ENCODE results near the gene ZIM2. TPM values are rescaled to one million over a fixed set of nuclear protein-coding genes. Genes with fewer than 3 reads are reported as not detected.

The ZIM2 gene
- not detected for polyA plus RNA-seq (2013, experiment 1 of 2)
- not detected for polyA plus RNA-seq (2013, experiment 2 of 2)

- WGBS, 2 experiments (ENCODE audit: insufficient coverage in 2 of 2): 89 to 90% methylated on average over 37 to 45 of the region's 49 CpGs
- Histone ChIP-seq H3K36me3 (ENCODE audit: control insufficient read depth, insufficient read depth, low read length) (no peaks in the 10 kb centered on the region), H3K9me3 (ENCODE audit: control insufficient read depth, low read length) (peaks cover 70% of the 10 kb centered on the region), H3K27ac (ENCODE audit: low read depth, low read length, severe bottlenecking) (no peak within 1 kb of the TSS), H3K4me1 (ENCODE audit: control insufficient read depth, insufficient read depth, low read length, poor library complexity, severe bottlenecking) (no peaks in the 10 kb centered on the region), H3K4me3 (ENCODE audit: extremely low read depth, insufficient read depth, low read length, poor library complexity, severe bottlenecking) (no peak within 1 kb of the TSS)
These were observed at the start of gene ZIM2, which contains the start of gene PEG3 for GRCh38 chr19:56840451-56841192. TSS of gene ZIM2 (minus strand) at chr19:56840726. CDS start at chr19:56824277, 16,449 bp downstream. TSS of gene PEG3 (minus strand) at chr19:56840726. CDS start at chr19:56824655, 16,071 bp downstream.

DNA sequence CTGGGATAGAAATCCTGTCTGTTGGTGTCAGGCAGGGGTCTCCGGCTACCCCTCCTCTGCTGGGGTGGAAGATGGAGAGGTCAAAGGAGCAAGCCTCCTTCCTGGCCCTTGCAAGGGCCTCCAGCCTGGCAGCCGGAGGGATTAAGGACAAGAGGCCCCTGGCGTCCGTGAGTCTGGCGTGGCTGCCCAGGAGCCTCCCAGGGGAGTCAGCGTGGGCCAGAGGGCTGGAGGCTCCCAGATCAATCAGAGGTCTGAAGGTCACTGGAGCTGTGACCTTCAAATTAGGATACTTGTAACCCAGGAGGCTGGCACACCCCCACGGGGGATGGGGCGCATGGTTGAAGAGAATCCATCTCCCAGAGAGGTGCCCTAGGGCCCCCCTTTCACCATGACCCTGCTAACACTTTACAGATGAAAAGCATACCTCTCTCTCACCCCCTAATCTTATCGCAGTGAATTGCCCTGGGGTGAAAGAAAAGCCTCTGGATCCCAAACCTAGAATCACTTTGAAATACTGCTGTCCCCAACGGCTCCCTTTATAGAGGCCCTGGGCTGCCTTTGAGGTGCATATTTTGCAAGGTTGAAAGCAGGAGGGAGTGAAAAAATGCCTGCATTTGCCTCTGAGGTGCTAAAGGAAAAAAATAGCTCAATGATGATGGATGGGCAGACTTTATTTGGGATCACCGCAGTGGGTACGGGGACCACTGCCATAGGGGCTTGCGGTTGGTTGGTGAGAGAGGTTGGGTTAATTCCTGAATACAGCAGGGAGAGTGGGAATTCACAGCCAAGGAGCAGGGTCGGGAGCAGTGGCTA, 44.9 kb upstream of the ZIM2 start:
- H3K36me3 ChIP-seq (ENCODE audit: control insufficient read depth, insufficient read depth, low read length): no peaks in the 10 kb centered on the region
- no peak overlapping the region for H3K27ac ChIP-seq (ENCODE audit: low read depth, low read length, severe bottlenecking)
- no peaks in the 10 kb centered on the region for H3K4me1 ChIP-seq (ENCODE audit: control insufficient read depth, insufficient read depth, low read length, poor library complexity, severe bottlenecking)
- H3K4me3 ChIP-seq (ENCODE audit: extremely low read depth, insufficient read depth, low read length, poor library complexity, severe bottlenecking): no peak overlapping the region
- 71 to 77% methylated on average over 12 to 13 of the region's 14 CpGs for WGBS, 2 experiments (ENCODE audit: insufficient coverage in 2 of 2)
- peaks cover 61% of the 10 kb centered on the region for H3K9me3 ChIP-seq (ENCODE audit: control insufficient read depth, low read length)

DNA sequence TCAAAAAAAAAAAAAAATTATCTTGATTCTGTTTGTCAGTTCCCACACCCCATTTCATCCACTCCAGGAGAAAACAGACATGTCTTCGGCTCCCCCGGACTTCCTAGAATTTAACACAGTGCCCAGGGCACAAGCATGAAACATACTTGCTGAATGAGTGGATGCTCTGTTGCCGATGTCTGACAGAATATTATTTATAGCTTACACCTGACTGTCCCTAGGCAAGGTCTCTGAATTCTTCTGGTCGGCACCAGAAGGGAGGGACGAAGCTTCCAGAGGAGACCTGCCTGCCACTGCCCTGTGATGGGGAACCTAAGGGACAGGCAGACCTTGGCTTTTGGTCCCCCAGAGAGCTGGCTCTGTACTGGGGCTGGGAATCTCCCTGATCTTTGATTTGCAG, 43.9 kb upstream of the ZIM2 start:
- Histone ChIP-seq H3K4me3 (ENCODE audit: extremely low read depth, insufficient read depth, low read length, poor library complexity, severe bottlenecking) (no peak overlapping the region), H3K9me3 (ENCODE audit: control insufficient read depth, low read length) (peaks cover 66% of the 10 kb centered on the region), H3K4me1 (ENCODE audit: control insufficient read depth, insufficient read depth, low read length, poor library complexity, severe bottlenecking) (no peaks in the 10 kb centered on the region), H3K36me3 (ENCODE audit: control insufficient read depth, insufficient read depth, low read length) (no peaks in the 10 kb centered on the region), H3K27ac (ENCODE audit: low read depth, low read length, severe bottlenecking) (no peak overlapping the region)
- WGBS, 2 experiments (ENCODE audit: insufficient coverage in 2 of 2): 90 to 91% methylated on average over 2 to 5 of the region's 5 CpGs

GRCh38 chr19:56880592-56881190, 40.2 kb upstream of the ZIM2 start:
- WGBS, 2 experiments (ENCODE audit: insufficient coverage in 2 of 2): 57 to 63% methylated on average over 3 to 4 of the region's 5 CpGs
- H3K27ac ChIP-seq (ENCODE audit: low read depth, low read length, severe bottlenecking): no peak overlapping the region
- H3K4me1 ChIP-seq (ENCODE audit: control insufficient read depth, insufficient read depth, low read length, poor library complexity, severe bottlenecking): no peaks in the 10 kb centered on the region
- no peaks in the 10 kb centered on the region for H3K36me3 ChIP-seq (ENCODE audit: control insufficient read depth, insufficient read depth, low read length)
- peaks cover 66% of the 10 kb centered on the region for H3K9me3 ChIP-seq (ENCODE audit: control insufficient read depth, low read length)
- no peak overlapping the region for H3K4me3 ChIP-seq (ENCODE audit: extremely low read depth, insufficient read depth, low read length, poor library complexity, severe bottlenecking)

DNA sequence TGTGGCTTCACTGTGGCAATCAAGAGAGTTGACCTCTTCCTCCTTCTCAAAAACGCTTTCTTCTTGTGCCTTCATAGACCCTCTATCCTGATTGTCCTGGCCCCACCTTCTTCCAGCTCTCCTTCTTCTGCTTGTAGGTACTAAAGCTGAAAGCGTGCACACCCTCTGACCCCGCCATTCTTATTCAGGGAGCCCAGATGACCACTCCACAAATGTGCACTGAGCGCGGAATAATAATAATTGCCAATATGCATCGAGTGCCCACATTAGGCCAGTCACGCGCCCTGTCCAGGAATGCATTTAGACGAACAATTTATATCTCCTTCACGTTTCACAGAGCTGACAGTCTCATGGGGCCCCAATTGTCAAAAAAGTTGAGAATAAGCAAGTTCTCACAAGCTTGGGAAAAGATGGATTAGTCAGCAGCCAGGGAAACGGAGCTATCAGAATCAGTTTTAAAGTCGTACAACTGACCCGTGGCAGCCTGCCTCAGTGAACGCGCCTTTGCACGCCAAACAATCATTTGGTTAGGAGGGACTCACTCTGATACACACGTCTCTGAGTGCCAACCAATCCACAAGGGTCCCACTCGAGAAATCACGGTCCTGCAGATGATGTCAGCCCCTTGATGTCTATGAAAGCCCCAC, 36.7 kb upstream of the ZIM2 start:
- H3K4me3 ChIP-seq (ENCODE audit: extremely low read depth, insufficient read depth, low read length, poor library complexity, severe bottlenecking): no peak overlapping the region
- peaks cover 65% of the 10 kb centered on the region for H3K9me3 ChIP-seq (ENCODE audit: control insufficient read depth, low read length)
- 78 to 81% methylated on average over 19 of the region's 19 CpGs for WGBS, 2 experiments (ENCODE audit: insufficient coverage in 2 of 2)
- no peaks in the 10 kb centered on the region for H3K36me3 ChIP-seq (ENCODE audit: control insufficient read depth, insufficient read depth, low read length)
- H3K27ac ChIP-seq (ENCODE audit: low read depth, low read length, severe bottlenecking): no peak overlapping the region
- H3K4me1 ChIP-seq (ENCODE audit: control insufficient read depth, insufficient read depth, low read length, poor library complexity, severe bottlenecking): no peaks in the 10 kb centered on the region

DNA sequence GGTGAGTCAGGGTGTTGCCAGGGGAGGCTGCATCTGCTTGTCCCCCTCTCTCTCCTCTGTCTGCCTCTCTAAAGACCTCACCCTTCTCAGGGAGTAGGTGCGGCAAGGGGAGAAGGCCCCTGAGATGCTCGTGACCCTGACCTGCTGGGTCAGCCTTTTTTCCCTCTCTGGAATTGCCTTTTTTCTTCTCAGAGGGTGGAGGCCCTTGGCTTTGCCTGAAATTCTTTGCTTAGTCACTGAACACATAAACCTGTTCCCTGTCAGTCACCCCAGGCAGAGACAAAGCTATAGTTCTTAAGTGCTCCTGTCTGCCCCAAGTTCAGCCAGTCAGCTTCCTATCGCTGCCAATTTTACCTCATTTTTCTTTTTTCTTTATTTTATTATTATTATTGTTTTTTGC, 35.2 kb upstream of the ZIM2 start:
- no peak overlapping the region for H3K4me3 ChIP-seq (ENCODE audit: extremely low read depth, insufficient read depth, low read length, poor library complexity, severe bottlenecking)
- H3K27ac ChIP-seq (ENCODE audit: low read depth, low read length, severe bottlenecking): no peak overlapping the region
- 81 to 100% methylated on average over 1 to 2 of the region's 3 CpGs for WGBS, 2 experiments (ENCODE audit: insufficient coverage in 2 of 2)
- H3K9me3 ChIP-seq (ENCODE audit: control insufficient read depth, low read length): peaks cover 67% of the 10 kb centered on the region
- H3K4me1 ChIP-seq (ENCODE audit: control insufficient read depth, insufficient read depth, low read length, poor library complexity, severe bottlenecking): no peaks in the 10 kb centered on the region
- no peaks in the 10 kb centered on the region for H3K36me3 ChIP-seq (ENCODE audit: control insufficient read depth, insufficient read depth, low read length)

- Histone ChIP-seq H3K9me3 (ENCODE audit: control insufficient read depth, low read length) (peaks cover 69% of the 10 kb centered on the region), H3K4me3 (ENCODE audit: extremely low read depth, insufficient read depth, low read length, poor library complexity, severe bottlenecking) (no peak overlapping the region), H3K36me3 (ENCODE audit: control insufficient read depth, insufficient read depth, low read length) (no peaks in the 10 kb centered on the region), H3K4me1 (ENCODE audit: control insufficient read depth, insufficient read depth, low read length, poor library complexity, severe bottlenecking) (no peaks in the 10 kb centered on the region), H3K27ac (ENCODE audit: low read depth, low read length, severe bottlenecking) (no peak overlapping the region)
- WGBS, 2 experiments (ENCODE audit: insufficient coverage in 2 of 2): 30 to 39% methylated on average over 1 to 3 of the region's 4 CpGs
These were observed 34.0 kb upstream of the ZIM2 start for GRCh38 chr19:56874530-56874929.

DNA sequence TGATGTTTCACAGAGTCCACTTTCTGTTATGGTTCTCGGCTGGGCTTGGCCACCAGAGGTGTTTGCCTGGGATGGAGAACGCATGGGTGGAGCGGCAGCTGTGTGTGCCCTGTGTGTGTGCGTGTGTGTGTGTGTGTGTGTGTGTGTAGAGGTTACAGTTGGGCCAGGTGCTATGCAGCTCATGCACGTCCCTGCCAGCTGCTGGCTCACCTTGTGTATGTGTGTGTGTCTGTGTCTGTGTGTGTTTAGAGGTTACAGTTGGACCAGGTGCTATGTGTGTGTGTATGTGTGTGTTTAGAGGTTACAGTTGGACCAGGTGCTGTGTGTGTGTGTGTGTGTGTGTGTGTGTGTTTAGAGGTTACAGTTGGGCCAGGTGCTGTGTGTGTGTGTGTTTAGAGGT, 33.0 kb upstream of the ZIM2 start:
- H3K9me3 ChIP-seq (ENCODE audit: control insufficient read depth, low read length): peaks cover 73% of the 10 kb centered on the region
- WGBS, 2 experiments (ENCODE audit: insufficient coverage in 2 of 2): 73% methylated on average over 4 of the region's 5 CpGs; no CpG with 5 or more reads in 1 of the 2 experiments

GRCh38 chr19:56869886-56870285, 29.4 kb upstream of the ZIM2 start:
- WGBS, 2 experiments (ENCODE audit: insufficient coverage in 2 of 2): 59 to 64% methylated on average over 8 of the region's 8 CpGs

More for the DNA sequence above, 33.0 kb upstream of the ZIM2 start:
- Histone ChIP-seq H3K4me3 (ENCODE audit: extremely low read depth, insufficient read depth, low read length, poor library complexity, severe bottlenecking) (no peak overlapping the region), H3K36me3 (ENCODE audit: control insufficient read depth, insufficient read depth, low read length) (no peaks in the 10 kb centered on the region), H3K4me1 (ENCODE audit: control insufficient read depth, insufficient read depth, low read length, poor library complexity, severe bottlenecking) (no peaks in the 10 kb centered on the region), H3K27ac (ENCODE audit: low read depth, low read length, severe bottlenecking) (no peak overlapping the region)

DNA sequence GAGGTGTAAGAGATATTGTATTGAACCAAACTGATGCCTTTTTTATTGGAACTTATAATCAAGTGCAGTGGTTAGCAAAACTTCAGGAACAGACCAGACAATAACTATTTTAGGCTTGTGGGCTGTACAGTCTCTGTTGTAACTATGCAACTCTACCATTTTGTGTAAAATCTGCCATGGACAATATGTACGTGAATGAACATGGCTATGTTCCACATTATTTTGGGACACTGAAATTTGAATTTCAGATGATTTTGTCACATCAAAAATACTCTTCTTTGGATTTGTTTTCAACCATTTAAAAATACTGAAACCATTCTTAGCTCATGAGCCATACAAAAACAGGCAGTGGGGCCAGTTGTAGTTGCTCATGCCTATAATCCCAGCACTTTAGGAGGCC, 27.9 kb upstream of the ZIM2 start:
- WGBS, 2 experiments (ENCODE audit: insufficient coverage in 2 of 2): 71% methylated on average over 1 of the region's 1 CpG; no CpG with 5 or more reads in 1 of the 2 experiments
- no peaks in the 10 kb centered on the region for H3K4me1 ChIP-seq (ENCODE audit: control insufficient read depth, insufficient read depth, low read length, poor library complexity, severe bottlenecking)
- no peaks in the 10 kb centered on the region for H3K36me3 ChIP-seq (ENCODE audit: control insufficient read depth, insufficient read depth, low read length)
- H3K9me3 ChIP-seq (ENCODE audit: control insufficient read depth, low read length): peaks cover 77% of the 10 kb centered on the region
- H3K27ac ChIP-seq (ENCODE audit: low read depth, low read length, severe bottlenecking): no peak overlapping the region
- no peak overlapping the region for H3K4me3 ChIP-seq (ENCODE audit: extremely low read depth, insufficient read depth, low read length, poor library complexity, severe bottlenecking)

More at GRCh38 chr19:56869886-56870285, 29.4 kb upstream of the ZIM2 start:
- Histone ChIP-seq H3K9me3 (ENCODE audit: control insufficient read depth, low read length) (peaks cover 76% of the 10 kb centered on the region), H3K4me3 (ENCODE audit: extremely low read depth, insufficient read depth, low read length, poor library complexity, severe bottlenecking) (no peak overlapping the region), H3K36me3 (ENCODE audit: control insufficient read depth, insufficient read depth, low read length) (no peaks in the 10 kb centered on the region), H3K4me1 (ENCODE audit: control insufficient read depth, insufficient read depth, low read length, poor library complexity, severe bottlenecking) (no peaks in the 10 kb centered on the region), H3K27ac (ENCODE audit: low read depth, low read length, severe bottlenecking) (no peak overlapping the region)
